NCI-H2227 (cell line): Measurements from ENCODE around the gene STPG1.

Experiments used
- DNase-seq: peaks from one replicate; lab custom pipeline; 2025; ENCODE audit not compliant: unreplicated experiment; lab: John Stamatoyannopoulos, UW

STPG1 gene

GRCh38 chr1:24344090-24344742 is 69.4 kb downstream of the STPG1 start:
- DNase-seq, result no peak

GRCh38 chr1:24343412-24344089 is 70.0 kb downstream of the STPG1 start:
- no peak for DNase-seq

DNA sequence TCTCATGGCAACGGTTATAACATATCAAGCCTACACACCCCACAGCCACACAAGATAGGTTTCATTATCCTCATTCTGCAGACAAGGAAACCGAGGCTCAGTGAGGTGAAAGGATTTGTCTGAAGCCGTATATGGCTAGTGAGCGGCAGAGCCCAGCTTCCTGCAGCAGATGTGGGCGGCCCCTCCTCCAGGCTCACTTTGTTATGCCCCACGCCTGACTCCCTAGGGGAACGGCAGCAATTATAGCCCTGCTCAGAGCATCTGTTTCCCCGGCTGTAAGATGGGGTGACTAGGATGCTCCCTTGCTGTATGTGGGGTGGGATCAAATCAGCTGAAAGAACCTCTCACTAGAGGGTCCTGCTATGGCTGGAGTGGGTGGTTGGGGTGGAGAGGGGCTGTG is 72.3 kb downstream of the STPG1 start:
- peak; percentile 19 for DNase-seq

DNA sequence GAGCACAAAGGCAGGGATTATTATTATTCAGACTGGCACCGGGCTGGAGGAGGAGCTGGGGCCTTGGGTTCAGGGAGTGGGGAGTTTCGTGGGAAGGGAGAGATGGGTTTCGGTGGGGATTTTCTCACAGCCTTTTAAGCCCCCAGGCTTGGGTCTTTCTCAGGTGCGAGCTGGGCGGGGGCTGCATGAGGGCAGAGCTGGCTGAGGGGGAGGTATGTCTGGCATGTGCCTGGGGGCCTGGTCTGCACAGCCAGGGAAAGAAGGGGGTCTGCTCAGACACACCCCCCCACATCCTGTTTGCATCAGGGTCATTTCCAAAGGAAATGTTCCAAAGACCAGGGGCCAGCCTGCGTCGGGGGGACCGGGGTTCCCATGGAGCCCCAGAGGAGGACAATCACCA is 72.8 kb downstream of the STPG1 start:
- no peak for DNase-seq

DNA sequence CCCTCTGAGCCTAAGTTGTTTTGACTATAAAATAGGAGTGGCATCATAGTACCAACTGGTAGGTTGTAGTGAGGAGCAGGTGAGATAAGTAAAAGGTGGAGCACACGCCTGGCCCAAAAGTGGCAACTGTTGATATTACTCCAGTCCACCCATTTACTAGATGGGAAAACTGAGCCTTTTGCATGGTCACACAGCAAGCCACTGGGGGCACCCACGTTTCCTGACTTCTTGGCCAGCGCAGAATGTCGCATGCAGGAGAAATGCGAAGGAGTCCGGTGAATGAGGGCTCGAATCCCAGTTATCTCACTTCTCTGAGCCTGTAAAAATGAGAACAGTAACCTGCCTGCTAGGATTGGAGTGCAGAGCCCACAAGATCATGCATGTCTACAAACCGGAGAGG is 73.6 kb downstream of the STPG1 start:
- no peak for DNase-seq

DNA sequence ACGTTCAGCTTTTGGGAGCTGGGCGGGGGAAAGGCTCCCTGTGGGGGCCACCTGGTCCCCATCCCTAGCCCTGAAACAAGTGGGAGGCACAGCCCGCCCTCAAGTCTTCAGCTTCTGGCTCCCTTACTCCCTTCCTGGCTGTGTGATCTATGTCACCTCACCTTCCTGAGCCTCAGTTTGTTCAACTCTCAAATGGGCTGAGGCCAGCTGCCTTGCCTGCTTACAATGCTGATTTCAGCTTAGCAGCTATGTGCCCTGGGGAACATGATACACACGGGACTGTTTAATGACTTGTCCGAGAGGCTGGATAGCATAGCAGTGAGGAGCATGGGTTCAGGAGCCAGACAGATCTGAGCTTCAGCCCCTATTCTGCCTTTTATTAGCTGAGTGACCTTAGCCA is 75.1 kb downstream of the STPG1 start:
- DNase-seq, result no peak

DNA sequence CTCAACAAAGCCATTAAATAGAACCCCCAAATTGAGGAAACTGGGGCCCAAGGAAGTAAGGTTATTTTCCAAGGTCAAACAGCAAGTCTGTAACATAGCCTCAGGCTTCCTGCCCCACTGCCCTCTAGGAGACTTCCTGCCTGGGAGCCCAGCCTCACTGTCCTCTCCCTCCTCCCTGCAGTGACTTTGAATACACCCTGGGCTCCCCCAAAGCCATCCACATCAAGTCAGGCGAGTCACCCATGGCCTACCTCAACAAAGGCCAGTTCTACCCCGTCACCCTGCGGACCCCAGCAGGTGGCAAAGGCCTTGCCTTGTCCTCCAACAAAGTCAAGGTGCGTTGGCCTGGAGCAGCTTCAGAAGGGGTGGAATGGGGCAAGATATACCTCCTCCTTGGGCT is 76.1 kb downstream of the STPG1 start:
- DNase-seq, result no peak

- DNase-seq, result no peak
Observed at GRCh38 chr1:24336075-24336474, 77.5 kb downstream of the STPG1 start.

GRCh38 chr1:24331961-24332673 is 81.5 kb downstream of the STPG1 start:
- DNase-seq, result no peak

- no peak for DNase-seq
Observed at GRCh38 chr1:24329797-24330543, 83.6 kb downstream of the STPG1 start.

DNA sequence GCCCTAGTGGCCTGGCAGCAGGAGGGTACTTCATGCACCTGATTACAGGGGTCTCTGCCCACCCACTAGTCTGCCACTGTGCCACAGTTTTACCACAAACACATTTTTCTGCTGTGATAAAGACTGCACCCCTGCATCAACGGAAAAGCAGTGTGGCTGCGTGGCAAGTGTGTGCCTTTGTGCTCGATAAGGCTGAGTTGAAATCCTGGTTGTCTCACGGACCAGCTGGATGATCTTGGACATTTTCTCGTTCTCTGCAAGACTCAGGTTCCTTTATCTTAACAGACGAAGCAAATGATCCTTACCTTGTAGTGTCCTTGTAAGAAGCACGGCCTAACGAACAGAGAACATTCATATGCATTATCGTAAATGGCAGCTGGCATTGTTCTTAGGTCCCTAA is 84.3 kb downstream of the STPG1 start:
- no peak for DNase-seq

GRCh38 chr1:24327891-24328290 is 85.7 kb downstream of the STPG1 start:
- DNase-seq, result no peak

- DNase-seq, result no peak
Observed at GRCh38 chr1:24327486-24327885, 86.1 kb downstream of the STPG1 start.

- no peak for DNase-seq
Observed at GRCh38 chr1:24325587-24326449, 87.8 kb downstream of the STPG1 start.

DNA sequence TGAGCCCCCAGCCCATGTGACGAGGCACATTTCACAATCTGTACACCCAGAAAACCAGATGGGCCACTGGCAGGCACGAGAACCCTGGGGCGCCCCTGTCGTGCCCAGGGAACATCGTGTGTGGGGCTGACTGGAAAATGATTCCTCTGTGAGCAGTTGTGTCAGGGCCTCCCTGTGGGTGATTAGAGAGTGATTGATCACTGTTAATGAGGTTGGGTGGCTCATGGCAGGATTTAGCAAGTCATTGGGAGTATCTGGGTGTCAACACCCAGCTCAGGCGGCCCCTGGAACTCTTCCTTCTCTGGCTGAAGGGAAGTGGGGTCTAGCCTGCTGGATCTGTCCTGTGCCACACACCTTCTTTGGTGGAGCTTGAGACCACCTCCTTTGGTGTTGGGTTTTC is 88.7 kb downstream of the STPG1 start:
- no peak for DNase-seq

GRCh38 chr1:24323281-24323680 is 90.3 kb downstream of the STPG1 start:
- no peak for DNase-seq

DNA sequence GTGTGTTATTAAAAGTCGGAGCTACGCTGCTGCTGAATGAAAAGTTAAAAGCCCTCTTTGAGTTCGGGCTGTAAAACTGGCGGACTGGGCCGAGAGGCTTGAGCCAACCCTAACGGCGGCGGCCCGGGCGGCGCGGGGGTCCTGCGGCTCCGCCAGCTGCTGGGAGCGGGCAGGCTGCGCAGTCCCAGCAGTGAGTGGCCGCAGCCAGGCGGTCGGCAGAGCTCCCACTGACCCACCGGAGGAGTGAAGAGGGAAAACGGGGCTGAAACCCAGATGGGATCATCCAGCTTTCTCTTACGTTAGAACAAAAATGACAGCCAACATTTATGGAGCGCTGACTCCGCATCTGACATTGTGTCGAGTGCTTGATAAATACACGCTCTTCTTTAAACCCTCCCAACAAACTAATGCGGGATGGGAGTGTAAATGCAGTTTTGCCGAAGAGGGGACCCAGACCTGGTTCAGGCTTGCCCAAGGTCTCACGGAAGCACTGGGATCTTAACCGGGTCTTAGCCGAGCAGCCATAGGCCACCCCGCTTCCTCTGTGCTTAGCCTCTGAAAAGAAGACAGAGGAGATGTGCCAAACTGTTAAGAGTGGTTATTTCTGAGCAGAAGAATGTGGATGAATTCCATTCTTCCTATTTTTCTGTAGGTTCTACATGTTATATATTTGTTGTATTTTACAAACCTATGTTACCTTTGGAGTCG is 91.0 kb downstream of the STPG1 start:
- no peak for DNase-seq

- peak; percentile 70 for DNase-seq
Observed at GRCh38 chr1:24321697-24322469, 91.7 kb downstream of the STPG1 start.

- peak; percentile 38 for DNase-seq
Observed at GRCh38 chr1:24321126-24321525, 92.5 kb downstream of the STPG1 start.
